Stimulated activated naive CD8-positive, alpha-beta T cell treated with anti-CD3 and anti-CD28 coated beads, Interleukin-15, Interleukin-2, amounts not matched to agents 100 U/mL and 50 U/mL, for 24 hours (primary cell): Measurements from ENCODE around the gene NPPA.
A peak's percentile ranks its signal among the peaks of the same experiment; 100 is the strongest.
"Not testable (repeated sequence)": the region's sequence is repeated elsewhere in the genome, so short reads cannot be mapped to it uniquely, and the experiment has no call there.

Experiments
- ATAC-seq: fragments of 150-1000 bp; cut with Tn5 transposase; one replicate; pipeline ENCODE4 v1.10.0; 2021
- DNase-seq: peaks from one replicate; pipeline ENCODE4 v3.0.0; 2021

The NPPA gene

DNA sequence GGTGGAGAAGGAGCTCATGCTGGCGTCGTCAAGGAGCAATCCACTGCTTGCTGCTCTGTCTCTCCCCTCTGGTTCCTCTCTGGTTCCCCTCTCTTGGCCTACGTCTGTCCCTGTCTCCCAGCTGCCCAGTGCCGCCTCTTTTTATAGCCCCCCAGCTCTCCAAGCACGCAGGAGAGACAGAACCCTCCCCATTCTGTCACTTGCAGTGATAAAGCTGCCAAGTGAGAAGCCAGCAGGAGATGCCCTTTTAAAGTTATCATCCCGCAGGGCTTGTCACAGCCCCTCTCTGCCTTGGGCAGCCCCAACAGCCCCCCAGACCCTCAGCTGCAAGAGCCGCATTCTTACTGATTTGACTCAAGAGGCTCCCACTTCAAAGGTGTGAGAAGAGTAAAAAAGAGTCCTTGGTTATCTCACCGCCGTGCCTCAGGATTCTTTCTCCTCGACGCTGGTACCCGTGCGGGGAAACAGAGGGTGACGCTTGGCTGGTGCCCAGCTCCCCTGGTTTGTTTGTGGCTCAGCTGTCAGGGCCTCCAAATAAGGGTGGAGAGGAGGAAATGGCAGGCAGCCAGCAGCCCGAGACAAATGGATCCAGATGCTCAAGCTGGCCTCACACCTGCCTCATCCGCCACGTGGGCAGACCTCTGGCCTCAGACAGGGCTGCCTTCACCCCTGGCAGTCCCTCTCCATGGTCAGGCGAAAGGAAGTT is at the start of gene NPPA:
Gene NPPA (minus strand): TSS at position 117 of the 706 bp plus-strand sequence. CDS start 99 bp downstream, at position 18.
- ATAC-seq (no peak), DNase-seq (no peak)

DNA sequence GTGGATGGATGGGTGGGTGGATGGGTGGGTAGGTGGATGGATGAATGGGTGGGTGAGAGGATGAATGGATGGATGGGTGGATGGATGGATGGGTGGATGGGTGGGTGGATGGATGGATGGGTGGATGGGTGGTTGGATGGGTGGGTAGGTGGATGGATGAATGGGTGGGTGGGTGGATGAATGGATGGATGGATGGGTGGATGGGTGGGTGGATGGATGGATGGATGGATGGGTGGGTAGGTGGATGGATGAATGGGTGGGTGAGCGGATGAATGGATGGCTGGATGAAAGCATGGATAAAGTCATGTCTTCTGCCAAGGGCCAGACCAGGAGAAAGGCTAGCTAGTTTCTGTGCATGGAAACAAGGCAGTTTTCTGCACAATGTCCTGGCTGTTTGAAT is 46.9 kb upstream of the NPPA start:
- ATAC-seq = not testable (repeated sequence)

DNA sequence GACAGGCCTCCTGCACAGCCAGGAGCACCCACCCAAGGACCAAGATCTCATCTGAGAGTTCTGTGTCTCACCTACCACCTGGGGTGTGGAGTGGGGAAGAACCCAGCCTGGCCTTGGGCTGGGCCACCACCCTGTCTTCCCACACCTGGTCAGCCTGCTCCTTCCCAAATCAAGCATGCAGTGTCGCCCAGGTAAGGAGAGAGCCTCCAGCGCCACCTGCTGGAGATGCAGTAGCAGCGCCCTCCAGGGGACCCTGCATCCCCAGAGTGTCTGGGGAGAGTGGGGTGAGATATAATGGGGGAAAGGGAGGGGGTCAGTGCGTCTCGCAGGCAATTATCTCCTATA is 46.3 kb upstream of the NPPA start:
- ATAC-seq = peak; percentile 75
- DNase-seq = peak; percentile 79

More for the DNA sequence above, 46.9 kb upstream of the NPPA start:
- not testable (repeated sequence) for DNase-seq

DNA sequence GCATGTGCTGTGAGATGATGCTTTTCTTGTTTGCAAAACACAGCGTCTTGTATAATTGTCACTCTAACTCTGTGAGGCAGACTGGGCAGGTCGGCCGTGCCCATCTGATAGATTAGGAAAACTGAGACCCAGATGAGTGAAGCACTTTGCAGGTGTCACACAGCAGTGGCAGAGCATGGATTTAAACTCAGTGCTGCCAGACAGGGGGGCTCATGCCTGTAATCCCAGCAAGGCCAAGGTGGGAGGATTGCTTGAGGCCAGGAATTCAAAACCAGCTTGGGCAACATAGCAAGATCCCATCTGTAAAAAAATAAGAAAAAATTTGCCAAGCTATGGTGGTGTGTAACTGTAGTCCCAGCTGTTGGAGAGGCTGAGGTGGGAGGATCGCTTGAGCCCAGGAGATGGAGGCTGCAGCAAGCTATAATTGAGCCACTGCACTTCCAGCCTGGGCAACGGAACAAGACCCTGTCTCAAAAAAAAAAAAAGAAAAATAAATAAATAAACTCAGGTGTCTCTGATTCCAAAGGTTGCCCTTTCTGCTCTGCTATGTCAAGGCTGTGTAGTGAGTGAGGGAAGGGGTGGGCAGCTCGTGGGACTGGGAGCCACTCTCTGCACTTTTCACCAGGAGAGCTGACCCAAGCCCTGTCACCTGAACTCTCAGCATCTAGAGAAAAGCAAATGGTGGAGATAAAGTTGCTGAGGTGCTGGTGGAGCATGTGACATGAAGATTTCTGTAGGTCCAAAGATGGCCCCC is 44.0 kb upstream of the NPPA start:
- ATAC-seq = no peak
- DNase-seq = no peak

DNA sequence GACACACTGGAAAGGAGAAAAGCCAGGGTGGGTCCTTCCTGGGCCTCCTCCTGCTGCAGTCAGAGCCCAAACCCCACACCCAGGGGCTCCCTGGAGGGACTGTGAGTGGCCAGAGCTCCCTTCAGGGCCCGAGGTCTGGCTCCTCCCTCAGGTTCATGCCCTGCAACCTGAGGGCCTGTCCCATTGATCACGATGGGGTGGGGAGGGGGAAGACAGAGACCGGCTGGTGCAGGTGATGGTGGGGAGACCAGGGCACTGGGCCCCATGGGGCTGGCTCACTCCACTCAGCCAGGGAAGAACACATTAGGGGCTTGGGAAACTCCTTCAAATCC is 41.3 kb upstream of the NPPA start:
- ATAC-seq (no peak), DNase-seq (no peak)

DNA sequence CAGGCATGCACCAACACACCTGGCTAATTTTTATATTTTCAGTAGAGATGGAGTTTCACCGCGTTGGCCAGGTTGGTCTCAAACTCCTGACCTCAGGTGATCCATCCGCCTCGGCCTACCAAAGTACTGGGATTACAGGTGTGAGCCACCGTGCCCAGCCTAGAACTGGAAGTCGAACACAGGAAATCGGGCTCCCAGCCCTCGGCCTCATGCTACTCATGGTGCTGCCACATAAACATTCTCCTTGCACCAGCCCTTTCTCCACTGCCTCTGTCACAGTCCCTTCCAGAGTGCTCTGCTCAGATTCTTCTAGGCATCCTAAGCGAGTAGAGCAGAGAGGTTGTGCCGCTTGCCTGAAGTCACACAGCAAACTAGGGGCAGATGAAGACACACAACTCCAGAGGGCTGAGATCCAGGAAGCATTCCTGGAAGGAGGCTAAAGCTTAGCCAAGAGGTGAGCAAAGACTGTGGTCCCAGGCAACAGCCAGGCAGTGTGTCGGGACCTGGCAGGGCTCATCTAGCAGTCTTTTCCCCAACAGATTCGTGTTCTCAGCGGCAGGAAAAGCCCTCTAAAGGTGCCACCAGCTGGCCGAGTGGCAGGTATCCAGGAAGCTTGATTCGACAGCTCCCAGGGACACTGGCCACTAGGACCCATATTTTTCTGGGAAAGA is 40.8 kb upstream of the NPPA start:
- DNase-seq = no peak
- ATAC-seq = no peak

DNA sequence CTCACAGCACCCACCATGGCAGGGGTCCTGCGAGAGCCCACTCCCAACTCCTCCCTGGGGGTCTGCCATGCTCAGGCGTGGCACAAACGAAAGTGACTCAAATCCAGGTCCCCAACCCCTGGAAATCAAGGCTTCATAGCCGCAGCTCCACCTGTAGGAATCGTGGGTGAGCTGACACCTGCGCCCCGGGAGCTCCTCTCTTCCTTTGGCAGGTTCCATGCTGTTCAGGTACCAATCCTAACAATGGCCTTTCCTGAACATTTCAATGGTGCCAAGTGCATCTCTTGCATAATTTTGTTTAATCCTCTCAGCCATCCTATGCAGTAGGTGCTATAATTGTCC is 40.1 kb upstream of the NPPA start:
- ATAC-seq (no peak), DNase-seq (no peak)

DNA sequence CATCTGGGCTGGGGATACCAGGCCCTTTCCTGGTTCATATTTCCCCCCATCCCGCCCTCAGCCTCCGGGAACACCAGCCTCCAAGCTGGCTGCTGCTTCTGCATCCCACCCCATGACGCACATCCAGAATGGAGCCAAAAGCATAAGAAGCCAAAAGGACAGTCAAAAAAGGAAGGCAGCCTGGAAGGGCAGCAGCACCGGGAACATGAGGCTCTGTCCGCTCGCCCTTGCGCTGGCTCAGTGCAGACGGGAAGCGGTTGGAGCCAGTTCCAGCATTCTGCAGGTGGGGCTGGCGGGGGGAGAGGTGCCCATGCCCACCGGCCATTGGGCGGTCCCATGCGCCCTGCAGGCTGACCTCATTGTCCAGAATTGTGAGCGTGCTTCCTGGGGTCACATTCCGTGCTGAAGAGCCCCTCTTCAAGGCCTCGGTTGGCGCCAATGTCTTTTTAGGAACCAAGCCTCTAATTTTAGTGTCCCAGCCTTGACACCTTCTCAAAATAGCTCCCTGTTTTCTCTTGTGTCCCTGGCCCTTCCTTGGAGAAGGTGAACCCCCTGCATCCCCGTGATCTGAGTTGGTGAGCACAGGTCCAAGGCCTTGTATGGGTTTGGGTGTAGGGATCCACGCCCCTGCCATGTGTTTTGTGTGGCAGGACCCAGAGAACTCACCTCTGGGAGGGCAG is 39.5 kb upstream of the NPPA start:
- no peak for DNase-seq
- ATAC-seq = no peak

DNA sequence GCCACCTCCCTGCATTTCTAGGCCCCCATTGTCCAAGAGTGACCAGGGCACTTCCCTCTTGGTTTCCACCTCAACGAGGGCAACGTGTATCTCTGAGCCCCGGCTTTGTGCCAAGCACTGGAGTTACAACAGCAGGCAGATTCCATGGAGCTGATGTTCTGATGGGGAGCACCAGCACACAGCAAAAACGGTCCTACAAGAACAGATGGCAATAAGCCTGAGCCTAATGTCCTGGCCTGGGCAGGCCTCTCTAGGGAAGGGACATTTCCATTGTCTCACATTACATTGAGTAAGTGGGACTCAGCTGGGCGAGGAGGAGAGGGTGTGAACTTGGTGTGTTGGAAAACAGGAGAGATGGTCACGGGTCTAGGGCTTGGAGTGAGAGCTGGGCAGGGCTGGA is 38.3 kb upstream of the NPPA start:
- ATAC-seq = no peak
- DNase-seq = no peak

DNA sequence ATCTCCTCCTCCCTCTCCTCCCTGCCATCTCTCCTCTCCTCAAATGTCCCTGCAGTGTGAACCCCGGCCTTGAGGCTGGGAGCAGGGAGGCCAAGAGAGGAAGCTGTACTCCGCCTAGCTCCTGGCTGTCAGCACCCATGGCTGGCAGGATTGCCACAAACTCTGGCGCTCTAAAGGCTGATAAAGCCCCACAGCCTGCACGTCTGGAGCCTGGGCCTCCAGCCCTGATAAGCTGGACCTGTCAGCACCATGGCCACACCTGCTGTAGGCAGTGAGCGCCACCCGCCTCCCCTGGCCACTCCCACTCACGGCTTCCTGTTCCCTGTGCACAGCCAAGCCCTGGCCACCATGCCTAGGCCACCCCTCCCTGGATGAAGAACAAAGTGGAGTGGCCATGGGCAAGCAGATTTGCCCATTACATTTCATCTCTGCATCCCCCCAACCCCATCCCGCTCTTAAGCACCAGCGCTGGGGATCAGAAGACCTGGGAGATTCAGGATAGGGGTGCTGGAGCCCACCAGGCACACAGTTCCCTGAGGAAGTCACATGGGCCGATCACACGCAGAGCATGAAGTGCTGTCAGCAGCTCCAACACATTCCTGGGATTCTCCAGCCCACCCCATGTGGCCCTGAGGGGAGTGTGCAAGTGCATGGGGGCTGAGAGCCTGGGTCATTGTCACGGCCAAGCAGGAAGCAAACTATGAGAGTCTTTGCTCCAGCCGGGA is 35.4 kb upstream of the NPPA start:
- ATAC-seq = peak; percentile 45
- no peak for DNase-seq

DNA sequence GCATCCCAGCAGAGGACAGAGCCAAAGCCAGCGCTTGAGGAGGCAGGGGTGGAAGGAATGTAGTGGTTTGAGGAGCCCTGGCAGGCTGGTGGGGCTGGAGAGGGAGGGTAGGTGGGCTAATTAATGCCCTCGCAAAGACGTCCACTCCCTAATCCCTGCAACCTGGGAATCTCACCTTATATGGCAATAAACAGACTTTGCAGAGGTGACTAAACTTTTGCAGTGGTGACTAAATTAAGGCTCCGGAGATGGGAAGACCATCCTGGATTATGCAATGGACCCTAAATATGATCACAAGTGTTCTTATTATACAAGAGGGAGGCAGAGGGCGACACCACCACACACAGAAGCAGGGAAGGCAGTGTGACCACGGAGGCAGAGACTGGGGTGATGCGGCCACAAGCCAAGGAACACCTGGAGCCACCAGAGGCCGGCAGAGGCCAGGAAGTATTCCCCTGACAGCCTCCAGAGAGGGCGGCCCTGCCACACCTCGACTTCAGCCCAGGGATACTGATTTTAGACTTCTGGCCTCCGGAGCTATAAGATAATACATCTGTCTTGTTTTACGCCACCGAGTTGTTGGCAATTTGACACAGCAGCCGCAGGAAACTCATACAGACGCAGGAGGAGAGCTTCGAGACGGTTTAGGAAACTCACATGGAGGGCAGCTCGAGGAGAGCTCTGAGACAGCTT is 34.3 kb upstream of the NPPA start:
- no peak for ATAC-seq

DNA sequence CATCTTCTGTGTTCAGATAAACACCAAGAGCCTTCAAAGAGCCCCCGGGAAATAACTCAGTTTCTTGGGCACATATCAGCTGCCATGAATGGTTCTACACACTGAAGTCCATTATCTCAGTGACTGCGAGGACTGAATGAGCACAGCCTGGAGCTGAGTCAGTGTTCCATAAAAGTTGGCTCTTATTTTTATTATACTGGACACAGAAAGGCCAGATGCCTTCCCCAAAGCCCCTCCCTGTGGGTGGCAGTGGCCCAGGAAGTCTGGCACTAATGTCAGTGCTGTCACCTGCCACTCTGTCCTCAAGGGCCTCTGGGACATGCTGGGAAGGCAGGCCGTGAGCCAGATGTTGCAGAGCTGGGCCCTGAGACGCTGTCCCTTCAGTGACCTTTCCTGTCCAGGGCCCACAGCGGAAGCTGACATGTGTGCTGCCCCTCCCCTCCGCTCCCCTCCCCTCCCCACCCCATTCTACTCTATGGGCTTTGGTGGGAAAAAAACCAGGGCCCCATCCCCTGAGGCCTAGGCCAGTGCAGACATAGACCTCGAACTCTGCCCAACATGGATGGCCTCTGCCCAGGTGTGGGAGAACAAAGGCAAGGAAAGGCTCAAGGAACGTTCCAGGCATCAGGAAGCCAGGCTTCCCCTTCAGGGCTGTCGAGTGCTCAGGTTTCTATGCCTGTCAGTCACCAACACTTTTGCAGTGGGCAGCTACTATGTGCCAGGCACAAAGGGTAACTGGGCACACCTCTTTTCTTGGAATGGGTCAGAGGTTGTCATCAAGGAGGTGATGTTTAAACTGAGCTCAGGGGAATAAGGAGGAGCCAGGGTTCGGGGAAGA is 33.5 kb upstream of the NPPA start:
- DNase-seq (no peak), ATAC-seq (no peak)

More for the DNA sequence above, 34.3 kb upstream of the NPPA start:
- no peak for DNase-seq

DNA sequence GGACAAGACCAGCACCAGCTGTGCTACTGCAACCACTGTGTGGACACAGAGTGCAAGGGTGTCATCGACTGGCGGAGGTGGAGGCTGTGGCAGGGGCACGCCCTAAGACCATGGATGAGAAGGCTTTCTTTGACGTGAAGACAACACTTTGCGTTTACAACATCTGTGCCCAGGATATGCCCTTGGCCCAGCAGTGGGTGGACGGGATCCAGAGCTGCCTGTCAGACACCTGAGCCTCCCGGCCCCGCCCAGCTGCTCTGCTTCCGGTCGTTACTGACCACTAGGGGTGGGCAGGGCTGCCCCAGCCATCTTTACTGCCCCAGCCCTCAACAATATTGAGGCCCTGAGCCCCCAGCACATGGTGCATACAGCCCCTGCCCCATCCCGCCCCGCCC is 32.6 kb upstream of the NPPA start:
- DNase-seq = no peak
- no peak for ATAC-seq

DNA sequence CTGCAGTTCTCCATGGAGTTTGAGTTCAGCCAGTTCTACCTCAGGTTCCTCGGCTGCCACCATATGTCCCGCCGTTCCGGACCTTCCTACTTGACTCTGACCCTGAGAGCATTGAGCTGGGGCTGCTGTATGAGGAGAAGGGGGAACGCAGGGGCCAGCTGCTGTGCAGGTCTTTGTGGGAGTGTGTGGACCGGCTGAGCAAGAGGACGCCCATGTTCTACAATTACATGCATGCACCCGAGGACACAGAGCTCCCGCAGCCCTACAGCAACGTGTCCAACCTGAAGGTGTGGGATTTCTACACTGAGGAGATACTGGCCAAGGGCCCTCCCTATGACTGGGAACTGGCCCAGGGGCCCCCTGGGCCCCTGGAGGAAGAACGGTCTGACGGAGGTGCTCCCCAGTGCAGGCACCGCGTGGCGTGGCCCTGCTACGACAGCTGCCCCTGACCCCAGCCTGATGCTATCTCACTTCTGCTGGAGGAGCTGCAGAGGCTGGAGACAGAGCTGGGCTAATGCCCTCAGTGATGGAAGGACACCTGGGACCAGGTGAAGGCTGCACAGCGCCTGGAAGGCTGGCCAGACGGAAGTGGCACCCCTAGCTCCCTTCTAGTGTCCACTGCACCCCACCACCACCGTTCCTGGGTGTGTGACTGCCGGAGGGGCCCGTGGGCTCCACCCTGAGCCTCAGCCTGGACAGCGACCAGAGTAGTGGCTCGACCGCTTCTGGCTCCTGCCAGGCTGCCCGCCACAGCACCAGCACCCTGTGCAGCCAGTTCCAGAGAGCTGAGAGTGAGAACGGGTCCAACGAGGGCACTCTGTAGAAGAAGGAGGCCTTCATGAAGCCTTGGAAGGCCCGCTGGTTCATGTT is 32.0 kb upstream of the NPPA start:
- no peak for ATAC-seq
- no peak for DNase-seq

DNA sequence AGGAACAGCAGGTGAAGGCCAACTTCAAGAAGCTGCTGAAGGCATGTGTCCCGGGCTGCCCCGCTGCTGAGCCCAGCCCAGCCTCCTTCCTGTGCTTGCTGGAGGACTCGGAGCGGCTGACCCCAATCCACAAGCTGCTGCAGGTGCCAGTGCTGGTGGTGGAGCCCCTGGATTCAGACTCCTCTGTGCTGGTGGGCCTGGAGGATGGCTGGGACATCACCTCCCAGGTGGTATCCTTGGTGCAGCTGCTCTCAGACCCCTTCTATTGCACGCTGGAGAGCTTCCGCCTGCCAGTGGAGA is 31.3 kb upstream of the NPPA start:
- no peak for DNase-seq
- ATAC-seq = peak; percentile 10

DNA sequence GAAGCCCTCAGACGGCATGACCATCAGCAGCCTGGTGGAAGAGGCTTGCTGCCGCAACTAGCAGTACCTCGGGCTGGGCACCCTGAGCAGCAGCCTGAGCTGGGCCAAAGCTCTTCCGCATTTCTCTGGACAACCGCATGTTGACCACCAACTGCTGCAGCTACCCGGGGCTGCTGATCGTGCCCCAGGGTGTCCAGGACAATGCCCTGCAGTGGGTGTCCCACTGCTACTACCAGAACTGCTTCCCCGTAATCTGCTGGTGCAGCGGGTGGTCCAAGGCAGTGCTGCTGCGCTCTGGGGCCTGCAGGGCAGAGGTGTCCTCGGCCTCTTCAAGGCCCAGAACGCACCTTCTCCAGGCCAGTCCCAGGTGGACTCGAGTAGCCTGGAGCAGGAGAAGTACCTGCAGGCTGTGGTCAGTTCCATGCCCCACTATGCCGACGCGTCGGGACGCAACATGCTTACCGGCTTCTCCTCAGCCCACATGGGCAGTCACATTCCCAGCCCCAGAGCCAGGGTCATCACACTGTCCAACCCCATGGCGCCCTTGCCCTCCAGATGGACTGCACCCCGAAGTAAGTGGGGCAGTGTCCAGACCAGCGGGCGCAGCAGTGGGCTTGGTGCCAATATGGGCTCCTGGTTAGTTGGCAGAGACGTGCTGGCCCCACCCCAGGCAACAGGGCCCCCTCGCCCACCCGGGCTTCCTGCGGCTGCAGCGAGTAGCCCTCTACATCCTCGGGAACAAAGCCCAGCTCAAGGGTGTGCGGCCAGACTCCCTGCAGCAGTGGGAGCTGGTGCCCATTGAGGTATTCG is 30.7 kb upstream of the NPPA start:
- DNase-seq (no peak), ATAC-seq (no peak)

DNA sequence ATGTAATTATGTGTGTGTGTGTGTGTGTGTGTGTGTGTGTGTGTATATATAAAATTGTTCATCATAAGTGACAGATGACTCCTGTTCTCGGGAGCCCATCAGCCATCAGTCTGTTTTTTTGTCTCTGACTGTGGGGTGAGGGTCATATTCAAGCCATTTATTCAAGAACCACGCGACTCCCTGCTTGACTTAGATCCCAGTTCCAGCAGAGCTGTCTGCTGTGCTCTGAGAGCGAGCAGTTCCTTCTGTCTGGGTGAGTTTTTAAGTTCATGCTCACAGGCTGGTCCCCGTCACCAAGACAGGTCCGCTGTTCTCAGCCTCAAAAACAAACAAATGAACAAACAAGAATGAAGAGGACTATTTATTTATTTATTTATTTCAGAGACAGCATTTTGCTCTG is 29.5 kb upstream of the NPPA start:
- DNase-seq = no peak
- ATAC-seq = no peak

DNA sequence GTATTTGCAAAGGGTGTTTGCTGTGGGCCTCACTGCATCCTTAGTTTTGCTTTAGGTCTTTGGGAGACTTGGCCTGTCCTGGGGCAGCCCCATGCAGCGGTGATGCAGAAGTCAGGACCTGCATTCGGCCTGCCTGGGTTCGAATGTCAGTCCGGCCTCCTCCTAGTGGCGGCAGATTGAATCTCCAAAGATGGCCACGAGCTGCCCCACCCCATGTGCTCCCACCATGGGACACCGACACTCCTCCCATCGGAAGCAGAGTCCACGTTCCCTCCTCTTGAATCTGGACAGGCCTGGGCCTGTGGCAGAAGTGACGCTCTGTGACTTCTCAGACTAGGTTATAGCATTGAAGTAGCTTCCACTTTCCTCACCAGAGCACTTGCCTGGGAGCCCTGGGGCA is 27.5 kb upstream of the NPPA start:
- no peak for DNase-seq
- no peak for ATAC-seq

DNA sequence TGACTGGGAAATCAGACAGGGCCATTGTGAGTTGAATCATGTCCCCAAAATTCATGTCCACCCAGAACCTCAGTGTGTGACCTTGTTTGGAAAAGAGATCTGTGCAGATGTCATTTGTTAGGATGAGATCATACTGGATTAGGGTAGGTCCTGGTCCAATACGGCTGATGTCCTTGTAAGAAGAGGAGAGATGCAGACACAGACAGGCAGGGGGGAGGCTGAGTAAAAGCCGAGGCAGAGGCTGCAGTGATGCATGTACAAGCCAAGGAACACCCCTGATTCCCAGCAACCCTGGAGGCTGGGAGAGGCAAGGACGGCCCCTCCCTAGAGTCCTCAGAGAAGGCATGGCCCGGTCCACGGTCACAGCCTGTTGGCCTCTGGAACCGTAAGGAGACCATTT is 27.0 kb upstream of the NPPA start:
- no peak for DNase-seq
- ATAC-seq = no peak
